H1 (cell line): Measurements from ENCODE around the gene SMURF2. TPM values are rescaled to one million over a fixed set of nuclear protein-coding genes. Genes with fewer than 3 reads are reported as not detected.

Experiments
- JUN ChIP-seq: IDR thresholded peaks from 2 replicates; pipeline ENCODE4 v1.6.1; 2011; ENCODE audit warnings: low read depth, mild to moderate bottlenecking, improper control_type of control experiment, low read length
- JUND ChIP-seq: IDR thresholded peaks from 2 replicates; pipeline ENCODE4 v1.6.1; 2011; ENCODE audit warnings: mild to moderate bottlenecking, improper control_type of control experiment, low read length
- polyA plus RNA-seq, 7 experiments: library from polyadenylated mRNA; depleted of rRNA in 3 of 7; stranded (reverse) in 5 of 7; unstranded in 2 of 7; fragments of >200 nt in 5 of 7; fragments of 200-250 nt in 2 of 7; gene quantifications; 1 replicate in 5 of 7; 2 replicates in 1 of 7; 4 replicates in 1 of 7; pipeline versions ENCODE4 v1.2.1 to v1.2.3, GENCODE V29; 2011 to 2013; ENCODE audit warnings: missing spikeins in 2 of 7, mixed read lengths in 2 of 7
- total RNA-seq: library from RNA; stranded (reverse); fragmentation: NEBNext Ultra II Directional; extraction: Animal tissue kit (Norgen Biotek cat#: 25700); gene quantifications from 2 replicates; pipeline ENCODE4 v1.2.1, GENCODE V29; 2021
- TF ChIP-seq, protein P1 (sequence below): IDR thresholded peaks from 2 replicates; pipeline ENCODE4 v1.6.1; 2011; ENCODE audit warnings: low read depth, mild to moderate bottlenecking, low read length; ENCODE audit not compliant: insufficient read depth

SMURF2 gene
- total and polyA plus RNA-seq, 2 of the 8 experiments (the other 6 are each of a cell fraction or from before 2014, with no cell fraction given) = 7.2 to 29.2 TPM

DNA sequence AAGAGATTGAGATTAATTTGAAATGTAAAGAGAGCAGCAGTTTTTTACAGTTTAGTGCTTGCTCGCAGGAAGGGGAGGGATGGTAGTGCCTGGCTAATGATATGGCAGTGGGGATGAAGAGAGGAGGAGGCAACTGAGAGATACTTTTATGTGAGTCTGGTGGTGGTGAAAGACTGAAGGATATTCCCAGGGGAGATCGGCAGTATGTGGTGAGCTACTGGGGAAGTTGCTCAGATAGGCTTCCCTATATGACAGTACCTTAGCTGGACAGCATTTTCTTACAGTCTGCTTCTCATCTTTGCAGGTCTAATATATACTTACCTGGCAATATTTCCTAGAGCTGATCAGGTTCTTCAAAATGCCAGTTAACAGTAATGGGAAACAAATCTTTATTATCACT lies 146.7 kb downstream of the SMURF2 start (continued):
- TF ChIP-seq, protein P1, sequence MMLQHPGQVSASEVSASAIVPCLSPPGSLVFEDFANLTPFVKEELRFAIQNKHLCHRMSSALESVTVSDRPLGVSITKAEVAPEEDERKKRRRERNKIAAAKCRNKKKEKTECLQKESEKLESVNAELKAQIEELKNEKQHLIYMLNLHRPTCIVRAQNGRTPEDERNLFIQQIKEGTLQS = no peak
- TF ChIP-seq JUN (no peak), JUND (no peak)
